Measurements from ENCODE around the gene EEA1.

EEA1 gene

DNA sequence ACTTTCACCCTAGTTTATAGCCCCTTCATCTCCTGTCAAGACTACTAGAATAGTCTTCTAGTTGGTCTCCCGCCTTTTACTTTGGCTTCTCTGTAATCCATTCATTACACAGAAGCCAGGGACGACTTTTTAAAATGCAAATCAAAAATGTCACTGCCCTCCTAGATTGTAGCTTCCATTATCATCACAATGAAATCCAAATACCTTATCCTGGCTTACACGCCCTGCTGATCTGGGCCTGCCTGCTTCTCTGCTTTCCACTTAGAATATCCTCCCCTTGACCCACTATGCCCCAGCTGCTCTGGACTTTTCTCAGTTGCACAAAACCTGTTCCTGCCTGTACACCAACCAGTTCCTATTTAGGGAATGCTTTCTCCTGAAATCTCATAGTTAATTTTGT lies 4.5 kb upstream of the EEA1 start:
- no peak for DNase-seq

DNA sequence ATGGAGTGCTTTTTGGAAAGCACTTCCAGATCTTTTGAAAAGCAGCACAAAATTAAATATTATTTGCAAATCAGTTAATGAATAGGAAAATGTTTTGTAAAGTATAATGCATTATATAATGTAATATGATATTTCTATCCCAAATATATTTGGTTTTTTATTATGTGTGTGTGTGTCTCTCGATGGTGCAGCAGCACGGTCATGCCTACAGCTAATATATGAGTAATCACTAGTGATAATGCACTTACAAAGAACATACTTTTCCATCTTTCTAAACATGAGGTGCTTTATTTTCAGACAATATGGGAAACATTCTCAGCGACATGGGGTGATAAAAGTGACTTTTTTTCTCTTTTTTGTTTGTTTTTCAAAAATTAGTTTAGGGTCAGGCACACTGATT lies 1.3 kb upstream of the EEA1 start:
- DNase-seq: no peak

DNA sequence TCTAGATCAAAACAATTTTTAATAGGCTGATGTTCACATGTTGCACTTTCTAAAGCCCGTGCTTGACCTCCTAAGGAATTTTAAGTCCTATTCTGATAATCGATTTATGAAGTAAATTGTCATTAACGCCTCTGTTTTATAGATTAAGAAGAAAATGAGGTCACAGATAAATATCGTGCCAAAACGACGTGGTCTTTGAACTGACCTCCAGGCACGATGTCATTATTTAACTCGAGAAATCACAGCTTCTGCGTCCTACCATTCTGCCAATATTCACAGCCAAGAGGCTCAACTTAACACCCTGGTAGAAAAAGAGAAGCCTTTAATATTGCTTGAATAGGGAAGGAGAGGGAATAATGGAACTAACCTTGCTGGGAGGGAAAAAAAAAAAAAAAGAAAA lies 888 bp upstream of the EEA1 start:
- DNase-seq: peak in 1 of 3 experiments; percentile 73

DNA sequence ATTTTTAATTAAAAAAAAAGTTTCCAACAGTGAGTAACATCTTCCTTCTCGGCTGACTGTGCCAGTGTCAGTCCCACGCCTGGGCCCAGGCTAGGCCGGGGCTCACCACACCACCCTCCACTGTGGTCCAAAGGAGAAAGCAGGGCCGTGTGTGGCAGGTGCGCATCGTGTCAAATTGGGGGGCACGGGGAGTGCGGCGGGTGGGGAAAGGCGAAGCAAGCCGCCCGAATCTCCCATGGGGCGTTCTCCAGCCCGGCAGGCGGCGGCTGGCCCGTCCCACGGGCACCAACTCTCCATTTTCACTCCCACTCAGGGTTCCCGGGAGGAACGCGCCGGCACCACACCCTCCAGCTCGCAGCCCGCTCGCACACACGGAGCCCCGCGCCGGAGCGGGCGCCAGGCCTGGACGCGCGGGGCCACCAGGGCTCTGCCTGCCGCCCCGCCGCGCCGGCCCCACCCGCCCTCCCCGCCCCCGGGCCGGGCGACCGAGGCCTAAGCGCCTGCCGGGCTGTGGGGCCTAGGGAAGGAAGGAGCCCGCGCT lies 604 bp downstream of the EEA1 start:
- DNase-seq: peak; percentile 12 to 69 (median 67)

DNA sequence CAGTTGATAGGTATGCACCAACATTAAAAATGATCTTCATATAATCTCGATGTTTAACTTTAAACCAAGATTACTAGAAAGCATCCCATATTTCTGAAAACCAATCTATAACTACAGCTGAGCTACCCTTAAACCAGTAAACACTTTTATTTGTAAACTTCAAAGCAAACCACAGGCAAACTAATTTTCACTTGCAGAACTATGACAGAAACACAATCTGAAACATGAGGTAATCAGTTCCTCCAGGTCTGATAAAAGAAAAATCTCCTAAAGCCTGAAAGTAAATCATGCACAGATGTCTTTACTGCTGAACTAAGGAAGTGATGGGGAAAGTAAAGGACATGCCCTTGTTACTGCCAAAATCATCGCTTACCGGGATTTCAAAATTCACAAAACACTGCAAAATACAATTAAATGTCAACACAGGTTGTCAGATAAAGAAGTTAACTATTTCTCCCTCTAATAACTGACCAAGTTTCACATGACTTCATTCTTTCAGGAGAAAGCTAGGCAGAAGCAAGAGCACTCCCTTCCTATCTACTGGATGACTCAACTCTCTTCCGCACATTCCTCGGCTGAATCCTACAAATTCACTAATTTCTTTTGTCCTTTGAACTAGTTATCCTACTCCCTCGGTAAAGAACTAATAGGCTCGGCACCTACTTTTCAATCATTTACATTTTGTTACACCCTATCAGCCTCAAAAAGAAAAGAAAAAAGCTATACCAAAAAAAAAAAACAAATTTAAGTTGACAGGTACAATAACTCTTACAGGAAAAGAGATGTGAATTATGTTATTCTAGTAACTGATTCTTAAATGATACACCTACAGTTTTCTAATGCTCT lies 1.4 kb downstream of the EEA1 start:
- no peak for DNase-seq

DNA sequence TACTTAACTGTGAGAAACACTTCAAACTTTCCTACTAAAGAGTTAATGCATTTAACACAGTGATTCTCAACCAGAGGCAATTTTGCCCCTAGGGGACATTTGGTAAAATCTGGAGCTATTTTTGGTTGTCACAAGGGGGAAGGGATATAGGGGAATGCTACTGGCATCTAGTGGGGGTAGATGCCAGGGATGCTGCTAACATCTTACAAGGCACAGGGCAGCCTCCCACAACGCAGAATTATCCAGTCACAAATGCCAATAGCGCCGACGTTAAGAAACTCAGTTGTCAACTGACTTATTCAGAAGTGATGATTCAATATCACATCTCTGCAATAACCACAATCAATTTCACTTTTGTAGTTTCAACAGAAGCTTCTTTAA lies 2.0 kb downstream of the EEA1 start:
- DNase-seq: peak; percentile 8 to 42 (median 13)

DNA sequence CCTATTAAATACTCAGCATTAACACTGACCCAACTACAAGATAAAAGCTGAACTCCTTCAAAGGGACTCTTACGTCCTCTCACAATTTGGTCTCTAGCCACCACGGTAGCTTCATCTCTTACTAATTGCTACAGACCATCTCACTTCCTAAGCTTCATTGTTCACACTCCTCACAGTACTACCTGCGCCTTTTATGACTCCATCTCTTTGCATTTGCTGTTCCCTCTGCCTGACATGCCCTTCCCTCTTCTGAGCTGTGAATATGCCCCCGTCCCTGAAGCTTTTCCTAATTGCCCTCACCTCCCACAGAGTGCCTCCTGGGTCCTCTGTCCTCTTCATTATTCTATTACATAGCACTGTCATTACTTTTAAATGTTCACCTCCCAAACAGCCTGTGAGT lies 2.5 kb downstream of the EEA1 start:
- DNase-seq: peak in 1 of 3 experiments; percentile 42

DNA sequence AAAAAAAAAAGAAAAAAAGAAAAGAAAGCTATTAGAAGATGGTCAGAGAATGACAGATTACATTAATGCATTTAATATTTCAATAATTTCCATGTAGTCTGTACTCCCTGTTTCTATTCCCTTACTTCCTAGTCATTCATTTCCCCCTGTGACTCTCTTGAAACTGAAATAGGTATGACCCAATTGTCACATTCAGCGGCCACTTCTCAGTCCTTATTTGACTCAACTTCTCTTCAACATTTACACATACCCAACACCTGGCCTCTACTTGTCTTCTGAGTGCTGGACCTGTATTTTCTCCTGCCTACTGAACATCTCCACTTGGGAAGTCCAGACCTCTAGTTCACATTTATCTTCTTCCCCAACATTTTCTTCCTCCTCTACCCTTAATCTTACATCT lies 7.2 kb downstream of the EEA1 start:
- DNase-seq: no peak

DNA sequence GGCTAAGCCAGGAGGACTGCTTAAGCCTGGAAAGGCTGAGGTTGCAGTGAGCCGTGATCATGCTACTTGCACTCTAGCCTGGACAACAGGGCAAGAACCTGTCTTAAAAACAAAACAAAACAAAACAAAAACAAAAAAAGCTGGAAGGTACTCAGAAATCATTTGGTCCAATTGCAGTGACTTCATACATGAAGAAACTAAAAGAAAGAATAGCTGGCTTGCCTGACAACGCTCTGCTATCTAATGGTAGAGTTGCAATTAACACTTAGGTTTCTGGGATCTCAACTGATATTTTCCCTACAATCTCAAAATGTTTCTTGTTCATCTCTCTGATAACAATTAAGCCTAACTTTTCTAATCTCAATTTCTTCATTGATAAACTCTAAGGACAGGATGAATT lies 13.7 kb downstream of the EEA1 start:
- no peak for DNase-seq

DNA sequence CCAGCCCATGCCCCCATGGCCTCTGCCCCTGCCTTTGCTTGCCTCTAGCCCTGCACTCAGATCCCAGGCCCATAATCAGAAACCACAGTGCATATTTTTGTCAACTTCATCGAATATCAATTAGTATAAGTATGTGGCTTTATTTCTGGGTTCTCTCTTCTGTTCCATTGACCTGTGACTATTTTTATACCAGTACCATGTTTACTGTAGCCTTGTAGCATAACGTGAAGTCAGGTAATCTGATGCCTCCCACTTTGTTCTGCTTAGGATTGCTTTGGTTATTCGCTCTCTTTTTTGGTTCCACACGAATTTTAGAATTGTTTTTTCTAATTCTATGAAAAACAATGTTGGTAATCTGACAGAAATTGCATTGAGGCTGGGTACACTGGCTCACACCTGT lies 14.9 kb downstream of the EEA1 start:
- DNase-seq: peak in 1 of 3 experiments; percentile 6

DNA sequence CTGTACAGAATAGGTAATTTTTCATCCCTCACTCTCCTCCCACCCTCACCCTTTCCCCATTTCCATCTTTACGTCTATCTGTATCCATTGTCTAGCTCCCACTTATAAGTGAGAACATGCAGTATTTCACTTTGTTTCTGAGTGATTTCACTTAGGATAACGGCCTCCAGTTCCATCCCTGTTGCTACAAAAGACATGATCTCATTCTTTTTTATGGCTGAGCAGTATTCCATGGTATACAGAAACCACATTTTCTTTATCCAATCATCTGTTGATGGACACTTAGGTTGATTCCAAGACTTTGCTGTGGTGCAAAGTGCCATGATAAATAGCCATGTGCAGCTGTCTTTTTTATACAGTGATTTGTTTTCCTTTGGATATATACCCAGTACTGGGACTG lies 16.4 kb downstream of the EEA1 start:
- DNase-seq: no peak

DNA sequence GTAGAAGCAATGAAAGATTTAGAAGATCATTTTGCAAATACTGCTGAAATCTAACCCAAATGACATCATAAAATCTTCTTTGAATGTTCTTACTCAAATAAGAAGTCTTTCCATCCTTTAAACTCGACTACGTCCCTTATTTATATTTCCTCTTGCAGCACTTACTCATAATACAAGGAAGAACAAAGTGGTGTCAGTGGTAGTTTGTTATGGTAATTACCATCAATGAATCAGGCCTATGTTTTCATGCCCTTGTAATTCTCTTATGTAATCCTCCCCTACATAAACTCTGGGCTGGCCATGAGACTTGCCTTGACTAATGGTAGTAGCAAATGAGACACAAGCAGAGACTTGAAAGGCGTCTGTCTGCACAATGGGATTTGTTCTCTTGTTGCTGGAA lies 17.0 kb downstream of the EEA1 start:
- DNase-seq: no peak

DNA sequence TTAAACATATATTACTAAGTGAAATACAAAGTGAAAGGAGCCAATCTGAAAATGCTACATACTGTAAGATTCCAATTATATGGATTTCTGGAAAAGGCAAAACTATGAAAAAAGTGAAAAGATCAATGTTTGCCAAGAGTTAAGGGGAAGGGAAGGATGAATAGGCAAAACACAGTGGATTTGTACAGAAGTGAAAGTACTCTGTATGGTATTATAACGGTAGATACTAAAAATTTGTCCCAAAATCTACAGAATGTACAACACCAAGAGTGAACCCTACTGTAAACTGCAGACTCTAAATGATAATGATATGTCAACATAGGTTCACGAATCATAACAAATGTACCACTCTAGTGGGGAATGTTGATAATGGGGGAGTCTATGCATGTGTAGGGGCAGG lies 17.8 kb downstream of the EEA1 start:
- no peak for DNase-seq

DNA sequence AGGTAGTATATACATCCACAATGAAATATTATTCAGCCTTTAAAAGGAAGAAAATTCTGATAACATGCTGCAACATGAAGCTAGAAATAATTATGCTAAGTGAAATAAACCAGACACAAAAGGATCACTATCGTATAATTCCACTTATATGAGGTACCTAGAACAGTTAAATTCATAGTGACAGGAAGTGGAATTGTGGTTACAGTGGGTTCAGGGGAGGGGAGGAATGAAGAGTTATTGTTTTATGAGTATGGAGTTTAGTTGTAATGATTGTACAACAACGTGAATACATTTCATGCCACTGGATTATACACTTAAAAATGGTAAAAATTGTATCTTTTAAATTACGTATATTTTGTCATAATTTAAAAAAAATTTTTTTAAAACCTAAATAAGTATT lies 21.0 kb downstream of the EEA1 start:
- DNase-seq: no peak

DNA sequence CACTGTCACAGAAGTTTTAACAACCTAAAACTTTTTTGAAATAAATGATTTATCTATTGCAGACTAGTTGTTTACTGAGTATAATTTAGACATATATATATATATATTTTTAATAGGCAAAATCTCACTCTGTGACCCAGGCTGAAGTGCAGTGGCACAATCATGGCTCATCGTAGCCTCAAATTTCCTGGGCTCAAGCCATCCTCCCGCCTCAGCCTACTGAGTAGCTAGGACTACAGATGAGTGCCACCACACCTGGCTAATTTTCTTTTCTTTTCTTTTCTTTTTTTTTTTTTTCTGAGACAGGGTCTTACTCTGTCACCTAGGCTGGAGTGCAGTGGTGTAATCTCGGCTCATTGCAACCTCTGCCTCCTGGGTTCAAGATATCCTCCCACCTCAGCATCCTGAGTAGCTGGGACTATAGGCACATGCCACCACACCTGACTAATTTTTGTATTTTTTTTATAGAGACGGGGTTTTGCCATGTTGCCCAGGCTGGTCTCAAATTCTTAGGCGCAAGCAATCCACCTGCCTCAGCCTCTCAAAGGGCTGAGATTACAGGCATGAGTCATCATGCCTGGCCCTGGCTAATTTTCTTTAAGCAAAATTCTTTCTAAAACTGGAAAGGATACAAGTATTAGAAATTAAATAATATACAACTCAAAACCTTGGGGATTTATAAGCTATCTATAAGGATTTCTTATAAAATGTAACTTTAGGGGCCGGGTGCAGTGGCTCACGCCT lies 23.1 kb downstream of the EEA1 start:
- DNase-seq: no peak

DNA sequence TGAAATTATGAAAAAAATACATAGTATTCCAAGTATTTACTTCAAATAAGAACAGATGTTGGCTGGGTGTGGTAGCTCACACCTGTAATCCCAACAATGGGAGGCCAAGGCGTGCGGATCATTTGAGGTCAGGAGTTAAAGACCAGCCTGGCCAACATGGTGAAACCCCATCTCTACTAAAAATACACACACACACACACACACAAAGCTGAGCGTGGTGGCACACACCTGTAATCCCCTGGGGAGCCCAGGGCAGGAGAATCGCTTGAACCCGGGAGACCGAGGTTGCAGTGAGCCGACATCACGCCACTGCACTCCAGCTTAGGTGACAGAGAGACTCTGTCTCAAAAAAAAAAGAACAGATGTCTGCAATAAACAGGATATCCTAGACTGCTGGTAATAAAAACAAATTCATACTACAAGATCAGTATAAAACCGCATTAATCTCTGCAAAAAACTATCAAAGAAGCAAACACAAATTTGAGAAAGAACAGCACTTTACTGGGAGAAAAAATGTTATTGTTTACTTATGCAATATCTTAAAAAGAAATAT lies 23.8 kb downstream of the EEA1 start:
- no peak for DNase-seq

DNA sequence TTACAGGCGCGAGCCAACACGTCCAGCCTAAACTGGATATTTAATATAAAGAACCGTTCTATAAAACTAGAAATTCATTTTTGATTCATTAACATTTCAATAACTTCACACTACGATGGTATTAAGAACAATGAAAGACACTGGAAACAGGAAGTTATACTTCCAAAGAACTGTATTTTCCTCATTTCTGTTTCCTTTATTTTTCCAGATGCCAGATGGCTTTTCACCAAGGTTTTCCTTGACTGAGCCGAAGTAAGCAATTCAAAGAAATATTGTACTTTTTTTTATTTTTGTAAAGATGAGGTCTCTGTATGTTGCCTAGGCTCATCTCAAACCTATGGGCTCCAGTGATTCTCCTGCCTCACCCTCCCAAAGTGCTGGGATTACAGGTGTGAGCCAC lies 28.2 kb downstream of the EEA1 start:
- DNase-seq: no peak

DNA sequence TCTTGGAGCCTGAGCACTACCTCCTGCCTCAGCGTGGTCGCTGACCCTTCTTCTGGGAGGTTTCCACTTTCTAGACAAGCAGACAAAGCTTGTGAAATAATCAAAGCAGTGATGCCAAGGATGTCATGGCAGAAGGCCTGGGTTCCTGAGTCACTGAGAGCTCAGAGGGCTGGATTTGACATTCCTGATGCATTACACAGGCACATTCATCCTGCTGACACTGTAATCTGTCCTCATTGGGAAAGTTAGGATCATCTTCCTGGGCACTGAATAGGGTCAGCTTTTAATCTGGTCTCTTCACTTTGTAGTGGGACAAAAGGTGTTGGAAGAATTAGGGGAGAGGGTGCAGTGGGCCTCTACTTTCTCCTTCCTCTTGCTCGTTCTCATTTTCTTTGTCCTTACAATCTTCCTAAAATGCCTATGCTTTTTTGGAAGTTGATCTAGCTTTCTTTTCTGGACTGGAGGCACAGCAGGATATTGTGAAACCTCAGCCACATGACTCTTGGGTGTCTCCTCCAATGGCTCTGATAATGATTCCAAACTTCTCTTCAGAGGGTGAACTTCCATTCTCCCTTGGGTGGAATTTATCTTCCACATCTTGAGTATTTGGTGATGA lies 29.6 kb downstream of the EEA1 start:
- DNase-seq: no peak

DNA sequence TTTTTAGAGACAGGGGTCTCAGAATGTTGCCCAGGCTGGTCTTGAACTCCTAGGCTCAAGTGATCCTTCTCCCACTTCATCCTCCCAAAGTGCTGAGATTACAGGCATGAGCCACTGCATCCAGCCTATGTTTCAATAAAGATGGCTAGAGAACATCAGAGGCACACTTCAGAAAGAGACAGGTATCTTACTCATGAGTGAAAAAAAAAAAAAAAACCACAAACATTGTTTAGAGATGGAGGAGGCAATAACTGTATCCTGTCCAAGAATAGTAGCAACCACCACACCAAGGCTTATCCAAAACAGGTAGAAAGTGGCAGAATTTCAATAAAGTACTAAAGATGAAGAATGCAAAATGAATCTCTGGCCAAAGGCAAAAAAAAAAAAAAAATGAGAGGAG lies 30.3 kb downstream of the EEA1 start:
- no peak for DNase-seq

DNA sequence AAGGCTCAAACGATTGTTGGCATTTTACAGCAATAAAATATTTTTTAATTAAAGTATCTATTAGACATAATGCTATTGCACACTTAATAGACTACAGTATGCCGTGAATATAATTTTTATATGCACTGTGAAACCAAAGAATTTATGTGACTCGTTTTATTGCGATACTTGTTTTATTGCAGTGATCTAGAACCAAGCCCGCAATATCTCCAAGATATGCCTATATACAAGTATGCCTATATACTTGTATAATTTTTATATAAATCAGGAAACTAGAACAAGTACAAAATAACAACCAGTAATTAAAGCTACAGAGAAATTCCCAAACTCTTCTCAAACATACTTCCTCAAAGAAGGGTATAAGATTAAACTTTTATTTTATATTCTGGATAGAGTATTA lies 31.3 kb downstream of the EEA1 start:
- no peak for DNase-seq

DNA sequence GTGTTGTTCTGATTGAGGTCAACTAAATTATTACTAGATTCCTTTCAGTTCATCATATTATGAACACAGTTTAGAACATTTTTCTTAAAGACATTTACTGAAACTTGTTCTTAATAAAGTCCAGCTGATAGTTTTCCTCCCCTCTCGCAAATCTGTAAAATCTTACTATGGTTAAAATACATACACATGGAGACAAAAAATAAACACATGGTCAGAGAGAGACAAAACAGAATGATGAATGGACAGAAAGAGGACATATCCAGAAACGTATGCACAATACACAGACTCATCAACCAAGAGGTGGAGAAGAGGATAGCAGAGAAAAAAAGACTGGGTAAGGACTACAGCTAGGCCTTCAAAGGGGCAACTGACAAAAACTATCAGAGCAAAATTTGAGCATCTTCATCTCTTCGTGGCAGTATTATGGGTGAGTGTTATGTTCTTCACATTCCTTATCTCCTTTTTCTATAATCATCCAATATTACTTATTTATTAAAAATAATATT lies 38.4 kb downstream of the EEA1 start:
- no peak for DNase-seq

DNA sequence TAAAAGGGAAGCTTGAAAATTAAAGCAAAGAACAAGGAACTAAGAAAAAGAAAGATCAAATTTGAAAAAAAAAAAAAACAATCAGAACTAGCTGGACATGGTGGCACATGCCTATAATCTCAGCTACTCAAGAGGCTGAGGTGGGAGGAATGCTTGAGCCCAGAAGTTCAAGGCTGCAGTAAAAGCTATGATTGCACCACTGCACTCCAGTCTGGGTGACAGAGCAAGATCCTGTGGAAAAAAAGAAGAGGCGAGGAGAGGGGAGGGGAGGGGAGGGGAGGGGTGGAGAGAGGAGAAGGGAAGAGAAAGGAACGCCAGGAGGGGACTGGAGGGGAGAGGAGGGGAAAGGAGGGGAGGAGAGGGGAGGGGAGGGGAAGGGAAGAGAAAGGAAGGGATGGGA lies 43.0 kb downstream of the EEA1 start:
- no peak for DNase-seq

DNA sequence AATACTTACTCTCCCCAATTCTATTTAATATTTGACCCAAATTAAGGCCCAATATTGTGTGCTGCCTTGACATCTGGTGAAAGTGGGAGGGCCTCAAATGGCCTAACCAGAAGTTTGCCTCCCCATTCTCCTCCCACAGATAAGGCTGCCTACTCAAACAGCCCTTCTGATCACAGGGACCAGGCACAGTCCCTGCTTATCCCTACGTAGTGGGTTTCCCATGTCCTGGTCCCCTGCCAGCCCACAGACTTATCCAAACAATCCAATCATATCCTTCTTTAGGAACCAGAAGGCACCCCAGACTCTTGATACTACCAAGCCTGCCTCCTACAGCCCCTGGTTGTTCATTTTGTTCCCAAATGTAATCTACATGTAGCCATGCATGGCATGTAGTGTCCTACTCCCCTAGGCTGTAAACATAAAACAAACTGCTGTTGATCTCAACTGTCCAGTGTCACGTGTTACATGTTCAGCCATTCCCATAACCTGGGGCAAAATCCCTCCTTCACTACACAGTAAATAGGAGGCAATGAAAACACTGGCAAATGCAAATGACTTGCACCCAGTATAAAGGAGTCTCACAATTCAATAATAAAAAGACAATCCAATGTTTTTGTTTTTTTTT lies 49.3 kb downstream of the EEA1 start:
- no peak for DNase-seq

Measured in NCI-H1417 (cell line).